GM21576 (cell line): ENCODE data around the gene SNCAIP.
A peak's percentile ranks its signal among the peaks of the same experiment; 100 is the strongest.
"Not testable (repeated sequence)": the region's sequence is repeated elsewhere in the genome, so short reads cannot be mapped to it uniquely, and the experiment has no call there.

Experiments
- ATAC-seq: cut with Tn5 transposase; IDR thresholded peaks from one replicate; pipeline ENCODE4 v1.9.1; 2021; ENCODE audit warnings: mild to moderate bottlenecking, moderate library complexity; ENCODE audit not compliant: unreplicated experiment

SNCAIP gene

DNA sequence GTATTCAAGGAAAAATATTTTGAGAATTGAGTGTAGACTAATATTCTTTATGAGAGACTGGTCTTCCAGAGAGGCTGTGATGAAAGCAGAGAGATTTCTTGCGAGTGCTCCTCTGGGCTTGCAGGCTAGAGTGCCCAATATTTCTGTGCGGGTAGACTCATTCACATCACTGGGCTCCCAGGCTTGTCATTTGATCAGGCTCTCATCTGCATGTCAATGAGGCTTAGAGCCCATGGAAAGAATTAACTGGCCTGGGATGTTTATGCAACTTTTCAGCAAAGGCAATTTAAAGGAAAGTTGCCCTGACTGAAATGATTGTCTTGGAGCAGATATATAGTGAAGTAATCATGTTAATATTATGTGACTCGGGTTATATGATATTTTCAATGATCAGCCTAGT lies 42.3 kb downstream of the SNCAIP start:
- ATAC-seq = no peak

DNA sequence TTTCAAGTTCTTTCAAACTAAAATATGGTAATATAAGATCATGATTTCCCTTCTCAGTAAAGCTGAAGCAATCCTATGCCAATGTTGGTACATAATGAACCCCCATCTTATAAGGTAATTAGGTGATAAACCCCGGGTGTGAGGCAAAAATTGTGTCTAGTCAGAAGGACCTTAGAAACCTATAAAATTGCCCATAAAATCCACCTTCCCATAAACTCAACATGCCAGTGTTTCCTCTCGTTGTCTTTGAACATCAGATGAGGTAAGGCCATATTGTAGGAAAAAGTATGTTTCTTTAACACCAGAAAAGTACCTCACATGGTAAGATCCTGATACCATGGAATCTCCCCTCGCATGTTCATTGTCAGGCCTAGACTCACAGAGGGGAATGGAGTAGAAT lies 43.3 kb downstream of the SNCAIP start:
- no peak for ATAC-seq

DNA sequence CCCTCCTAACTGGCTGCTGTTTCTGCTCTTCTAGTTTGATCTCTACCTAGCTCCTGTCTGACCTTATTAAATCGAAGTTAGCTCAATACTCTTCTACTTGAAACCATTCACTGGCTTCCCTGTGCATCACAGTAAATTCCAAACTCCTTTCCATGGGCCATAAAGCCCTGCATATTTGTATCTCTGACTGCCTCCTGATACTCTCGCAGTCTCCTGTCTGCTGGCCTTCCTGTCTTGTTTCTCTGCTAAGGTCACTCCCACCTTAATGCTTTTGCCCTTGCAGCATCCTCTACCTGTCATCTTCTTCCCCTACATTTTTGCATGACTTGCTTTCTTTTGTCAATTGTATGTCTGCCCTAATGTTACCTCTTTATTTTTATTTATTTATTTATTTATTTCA lies 44.8 kb downstream of the SNCAIP start:
- no peak for ATAC-seq

DNA sequence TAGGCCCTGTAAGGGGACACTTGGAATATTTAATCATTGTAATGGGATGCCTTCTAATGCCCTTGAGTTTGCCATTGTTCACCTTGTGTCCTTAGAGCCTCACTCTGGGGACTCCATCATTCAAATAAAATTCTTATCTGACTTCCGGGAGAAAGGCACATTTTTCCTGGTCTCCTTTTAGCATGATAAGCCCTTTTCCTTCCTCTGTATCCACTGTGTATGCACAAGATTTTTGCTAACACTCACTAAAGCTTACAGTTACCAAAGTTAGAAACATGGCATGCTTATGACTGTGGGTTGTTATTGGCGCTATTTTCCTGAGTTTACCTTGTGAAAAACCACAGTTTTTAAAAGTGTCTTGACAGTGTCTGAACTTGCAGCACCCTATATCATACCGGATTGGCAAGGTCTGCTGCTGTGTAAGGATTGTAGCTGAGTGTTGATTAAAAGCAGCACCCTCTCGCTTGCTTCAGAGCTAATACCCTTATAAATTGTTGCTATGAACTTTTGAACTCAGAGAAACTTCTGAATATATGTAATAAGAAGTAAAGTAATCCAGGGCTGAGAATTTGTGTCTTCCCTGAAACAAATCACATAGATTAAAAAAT lies 46.4 kb downstream of the SNCAIP start:
- ATAC-seq = no peak

DNA sequence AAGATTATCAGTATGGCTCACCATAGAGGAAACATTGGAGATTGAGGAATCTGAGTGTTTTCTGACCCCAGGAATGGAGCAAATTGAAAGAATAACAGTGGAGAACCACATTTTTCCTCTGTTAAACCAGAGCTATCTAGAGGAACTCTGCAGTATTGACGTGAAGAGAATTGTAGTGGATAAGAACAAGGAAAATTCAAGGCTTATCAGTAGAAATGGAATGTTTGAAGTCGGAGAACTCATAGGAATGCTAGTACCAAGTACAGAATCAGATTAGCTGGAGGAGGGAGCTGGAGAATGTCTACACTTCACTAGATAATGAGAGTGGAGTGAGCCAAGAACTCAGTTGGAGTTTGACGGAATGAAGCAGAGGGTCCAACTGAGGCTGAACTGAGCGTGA lies 50.3 kb downstream of the SNCAIP start:
- no peak for ATAC-seq

DNA sequence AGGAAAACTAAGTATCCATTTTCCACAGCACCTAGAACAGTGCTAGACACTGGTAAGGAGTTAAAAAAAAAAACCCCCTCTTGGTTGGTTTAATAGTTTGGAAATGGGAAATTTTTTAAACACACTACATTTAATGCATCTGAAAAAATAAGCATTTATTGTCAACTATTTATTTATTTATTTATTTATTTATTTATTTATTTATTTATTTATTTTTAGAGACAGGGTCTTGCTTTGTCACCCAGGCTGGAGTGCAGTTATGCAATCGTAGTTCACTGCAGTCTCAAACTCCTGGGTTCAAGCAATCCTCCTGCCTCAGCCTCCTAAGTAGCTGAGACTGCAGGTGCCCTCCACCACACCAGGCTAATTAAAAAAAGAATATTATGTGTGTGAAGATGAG lies 51.6 kb downstream of the SNCAIP start:
- ATAC-seq = no peak

DNA sequence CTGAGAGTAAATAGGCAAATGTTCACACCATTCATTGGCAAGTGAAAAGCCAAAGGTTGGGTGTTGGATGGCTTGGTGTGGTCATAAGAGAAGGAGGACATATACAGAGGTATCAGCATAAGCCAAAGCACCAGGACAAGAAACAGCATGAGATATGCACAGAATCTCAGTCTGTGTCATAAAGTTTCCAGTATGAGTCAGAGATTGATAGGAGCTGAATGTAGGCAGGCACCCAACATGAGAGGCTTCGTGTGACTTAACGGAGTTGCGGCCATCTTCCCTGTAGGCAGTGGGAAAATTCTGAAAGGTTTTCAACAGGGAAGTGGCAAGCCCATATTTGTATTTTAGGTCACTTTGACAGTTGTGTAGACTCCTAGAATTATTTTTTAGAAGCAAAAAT lies 54.5 kb downstream of the SNCAIP start:
- ATAC-seq = peak; percentile 53

DNA sequence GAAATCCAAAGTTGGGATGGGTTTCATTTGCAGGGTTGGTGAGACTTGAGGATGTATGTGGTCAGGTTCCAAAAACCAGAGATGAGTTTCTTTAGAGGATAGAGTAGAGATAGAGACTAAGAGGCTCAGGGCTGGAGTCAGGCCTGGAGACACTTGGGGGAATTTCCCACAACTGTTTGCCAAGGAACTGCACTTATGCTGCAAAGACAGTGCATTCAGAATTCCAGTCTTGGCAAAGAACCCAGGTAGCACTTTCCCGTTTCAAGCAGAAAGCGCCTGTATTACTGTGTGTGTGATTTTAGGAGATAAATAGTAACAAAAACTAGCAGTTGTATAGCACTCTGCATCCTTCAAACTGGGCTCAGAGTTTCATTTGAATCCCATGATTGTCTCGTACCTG lies 55.4 kb downstream of the SNCAIP start:
- no peak for ATAC-seq

DNA sequence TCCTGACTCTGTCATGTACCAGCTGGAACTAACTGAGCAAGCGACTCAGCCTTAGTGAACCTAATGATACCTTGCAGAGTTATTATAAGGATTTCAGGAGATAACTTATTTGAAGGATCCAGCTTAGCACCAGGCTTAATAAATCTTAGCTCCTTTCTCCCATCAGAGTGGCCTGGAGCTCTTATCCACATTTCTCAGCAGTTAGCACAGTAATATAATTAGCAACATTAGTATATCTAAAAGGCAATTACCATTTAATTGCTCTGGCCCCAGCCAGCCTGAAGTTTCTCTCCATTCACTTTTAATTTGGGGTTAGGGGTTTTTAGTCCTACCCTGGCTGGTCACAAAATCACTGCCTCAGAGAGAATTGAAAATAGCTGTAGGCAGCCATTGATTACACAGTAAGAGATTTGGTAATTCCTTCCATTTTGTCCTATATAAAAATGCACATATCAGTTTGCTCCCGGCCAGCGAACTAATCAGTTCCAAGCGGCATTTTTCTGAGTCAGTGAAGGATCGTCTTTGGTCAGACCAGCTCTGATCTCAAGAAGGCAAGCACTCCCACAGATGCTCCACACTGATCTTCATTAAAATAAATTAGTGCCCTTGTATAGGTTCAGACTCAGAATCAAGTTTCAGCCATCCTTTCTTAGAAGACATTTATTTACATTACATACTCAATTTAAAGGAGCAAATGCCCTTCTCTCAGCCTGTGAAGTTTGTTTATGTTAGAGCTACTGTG lies 56.6 kb downstream of the SNCAIP start:
- no peak for ATAC-seq

DNA sequence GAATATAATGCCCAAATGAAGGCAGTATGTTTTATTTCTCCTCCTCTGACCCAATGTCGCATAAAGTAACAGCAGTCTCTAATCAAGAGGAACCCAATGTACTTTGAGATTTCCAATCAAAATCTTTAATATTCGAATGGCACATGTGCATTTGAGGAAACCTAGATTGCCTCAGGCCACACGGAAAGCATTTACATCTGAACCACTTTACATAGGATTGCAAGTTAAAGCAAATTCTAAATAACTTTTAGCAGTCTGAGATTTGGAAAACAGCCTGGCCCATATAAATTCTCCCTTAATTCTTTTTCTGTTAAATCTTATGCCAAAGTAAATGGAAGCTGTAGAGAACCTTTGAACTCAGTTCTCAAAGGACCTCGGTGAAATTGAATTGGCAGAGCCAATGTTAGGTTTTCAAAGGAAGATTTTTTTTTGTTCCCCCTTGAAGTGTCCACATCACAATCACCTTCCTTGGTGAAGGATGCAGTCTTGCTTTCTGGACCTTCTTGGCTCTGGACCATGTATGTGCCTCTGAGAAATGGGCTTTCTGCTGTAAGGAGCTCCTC lies 57.3 kb downstream of the SNCAIP start:
- no peak for ATAC-seq

DNA sequence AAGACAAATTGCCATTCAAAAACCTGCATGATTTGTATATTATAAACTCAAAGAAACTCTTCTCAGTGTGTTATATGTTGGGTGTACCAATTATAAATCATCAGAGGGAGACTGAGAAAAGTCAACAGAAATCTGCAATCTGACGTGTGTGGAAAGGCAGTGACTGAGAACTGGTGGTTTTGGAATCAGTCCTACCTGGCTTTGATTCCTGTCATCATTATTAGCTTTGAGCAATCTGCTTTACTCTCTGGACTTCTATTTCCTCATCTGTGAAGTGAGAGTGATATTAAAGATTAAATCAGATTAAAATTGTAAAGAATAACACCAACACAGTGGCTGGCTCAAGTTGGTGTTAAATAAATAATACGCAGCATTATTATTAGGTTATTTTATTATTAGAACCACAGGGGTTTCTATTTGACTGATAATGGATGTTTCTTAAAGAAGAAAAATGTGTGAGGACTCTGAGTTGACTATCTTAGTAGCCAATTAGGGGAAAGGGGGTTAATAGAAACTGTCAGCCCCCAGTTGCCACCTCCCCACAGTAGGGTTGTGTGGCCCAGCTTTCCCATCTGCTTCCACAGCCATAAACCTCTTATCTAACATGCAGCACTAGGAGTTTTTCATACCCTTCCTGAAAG lies 59.6 kb downstream of the SNCAIP start:
- ATAC-seq = no peak

DNA sequence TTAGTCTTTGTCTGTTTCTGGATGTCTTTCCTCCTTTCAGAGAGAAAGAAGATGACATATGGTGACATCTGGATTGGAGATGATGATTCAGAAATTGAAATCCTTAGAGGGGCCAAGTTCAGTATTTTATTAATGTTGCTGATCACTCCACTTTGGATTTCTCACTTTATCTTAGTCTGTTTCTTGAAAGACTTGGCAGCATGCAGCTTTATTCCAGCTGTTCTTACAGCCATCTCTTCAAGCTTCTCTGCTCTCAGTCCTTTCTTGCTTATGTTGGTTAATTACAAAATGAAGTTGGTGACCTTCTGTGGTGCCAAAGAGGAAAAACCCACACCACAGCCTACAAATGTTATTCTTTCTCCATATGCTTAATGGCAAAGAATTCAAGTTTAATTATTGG lies 62.1 kb downstream of the SNCAIP start:
- no peak for ATAC-seq

DNA sequence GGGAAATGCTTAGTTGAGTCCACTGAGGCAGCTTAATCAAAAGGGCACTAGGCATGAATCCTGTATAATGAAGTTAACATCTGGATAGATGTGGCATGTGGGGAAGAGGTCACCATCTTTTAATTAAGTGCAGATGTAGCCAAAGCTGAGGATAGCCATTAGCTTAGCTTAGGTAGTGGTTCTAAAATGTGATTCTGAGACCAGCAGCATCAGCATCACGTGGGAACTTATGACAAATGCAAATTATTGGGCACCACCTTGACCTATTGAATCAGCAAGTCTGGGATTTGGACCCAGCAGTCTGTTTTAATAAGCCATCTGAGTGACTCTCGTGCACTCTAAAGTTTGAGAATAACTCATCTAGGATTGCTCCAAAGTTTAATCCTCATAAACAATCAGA lies 63.8 kb downstream of the SNCAIP start:
- no peak for ATAC-seq

DNA sequence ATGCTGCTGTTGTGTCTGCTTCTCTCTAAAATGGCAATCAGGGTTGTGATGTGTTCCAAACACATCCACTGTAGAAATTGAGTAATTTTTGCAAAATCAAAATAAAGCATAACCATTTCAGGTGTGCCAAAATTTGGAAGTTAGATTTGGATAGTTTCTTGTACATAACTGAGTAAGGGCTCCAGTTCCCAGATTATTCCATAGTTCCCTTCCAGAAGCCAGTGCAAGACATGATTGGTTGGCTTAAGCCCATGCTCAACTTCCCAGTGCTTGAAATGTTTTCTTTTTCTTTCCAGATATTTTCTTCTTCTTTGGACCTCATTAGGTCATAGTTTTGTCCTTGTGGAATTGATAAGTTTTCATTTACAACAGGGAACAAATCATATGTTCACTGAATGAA lies 64.2 kb downstream of the SNCAIP start:
- ATAC-seq = no peak

DNA sequence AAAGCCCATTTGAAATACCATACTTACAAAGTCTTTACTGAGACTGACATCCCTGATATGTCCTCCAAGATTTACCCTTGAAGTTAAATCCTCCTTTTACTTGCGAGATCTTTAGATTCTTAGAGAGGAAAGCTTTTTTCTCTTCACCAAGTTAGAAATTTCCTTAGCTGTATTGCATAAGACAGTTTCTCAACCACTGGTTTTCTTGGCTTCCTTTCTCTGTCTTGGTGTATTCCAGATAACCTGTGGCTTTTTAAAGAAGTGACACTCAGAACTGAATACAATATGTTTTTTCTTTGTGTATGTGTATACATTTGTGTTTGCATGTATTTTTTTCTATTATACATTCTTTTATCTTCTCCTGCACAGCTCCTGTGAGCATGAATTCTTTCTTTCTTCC lies 65.0 kb downstream of the SNCAIP start:
- no peak for ATAC-seq

DNA sequence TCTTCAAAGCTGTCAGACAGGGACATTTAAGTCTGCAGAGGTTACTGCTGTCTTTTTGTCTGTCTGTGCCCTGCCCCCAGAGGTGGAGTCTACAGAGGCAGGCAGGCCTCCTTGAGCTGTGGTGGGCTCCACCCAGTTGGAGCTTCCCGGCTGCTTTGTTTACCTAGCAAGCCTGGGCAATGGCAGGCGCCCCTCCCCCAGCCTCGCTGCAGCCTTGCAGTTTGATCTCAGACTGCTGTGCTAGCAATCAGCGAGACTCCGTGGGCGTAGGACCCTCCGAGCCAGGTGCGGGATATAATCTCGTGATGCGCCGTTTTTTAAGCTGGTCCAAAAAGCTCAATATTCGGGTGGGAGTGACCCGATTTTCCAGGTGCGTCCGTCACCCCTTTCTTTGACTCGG lies 70.9 kb downstream of the SNCAIP start:
- ATAC-seq = not testable (repeated sequence)

DNA sequence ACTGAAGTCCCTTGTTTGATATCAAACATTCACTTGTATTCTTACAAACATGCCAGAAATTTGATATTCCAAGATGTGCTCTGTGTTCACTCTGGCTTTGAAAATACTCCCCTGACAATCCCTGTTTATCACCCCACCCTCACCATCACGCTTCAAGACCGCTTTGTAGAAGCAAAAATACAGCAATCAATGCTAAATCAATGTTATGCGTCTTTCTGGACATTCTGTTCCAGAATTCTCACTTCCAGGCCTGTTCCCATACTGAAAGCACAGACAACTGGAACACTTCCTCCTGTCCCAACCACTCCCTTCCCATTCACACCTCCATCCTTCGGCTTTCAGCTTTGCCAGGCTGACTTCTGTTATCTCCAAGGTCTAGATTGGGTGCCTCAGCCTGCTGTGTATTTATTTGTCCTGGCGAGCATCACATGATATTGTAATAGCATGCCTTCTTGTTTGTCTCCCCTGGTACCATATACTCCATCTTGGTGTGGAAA lies 72.8 kb downstream of the SNCAIP start:
- ATAC-seq = no peak

DNA sequence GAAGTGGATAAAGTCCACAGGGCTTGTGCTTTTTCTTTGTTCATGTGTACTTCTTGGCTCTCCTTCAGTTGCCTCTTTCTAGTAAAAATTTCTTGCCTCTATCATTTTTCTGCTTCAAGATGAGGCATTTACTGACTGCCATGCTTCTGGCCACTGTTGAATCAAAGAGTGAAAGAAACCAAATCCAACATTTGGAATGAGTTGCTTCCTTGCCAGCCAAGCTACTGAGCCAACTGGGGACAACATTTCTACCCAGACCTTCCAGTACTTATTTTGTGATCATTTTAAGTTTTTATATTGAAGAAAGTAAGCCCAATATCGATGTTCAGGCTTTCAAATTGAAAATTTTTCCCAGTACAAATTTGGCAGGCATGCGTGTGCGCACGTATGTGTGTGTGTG lies 73.2 kb downstream of the SNCAIP start:
- ATAC-seq = no peak

DNA sequence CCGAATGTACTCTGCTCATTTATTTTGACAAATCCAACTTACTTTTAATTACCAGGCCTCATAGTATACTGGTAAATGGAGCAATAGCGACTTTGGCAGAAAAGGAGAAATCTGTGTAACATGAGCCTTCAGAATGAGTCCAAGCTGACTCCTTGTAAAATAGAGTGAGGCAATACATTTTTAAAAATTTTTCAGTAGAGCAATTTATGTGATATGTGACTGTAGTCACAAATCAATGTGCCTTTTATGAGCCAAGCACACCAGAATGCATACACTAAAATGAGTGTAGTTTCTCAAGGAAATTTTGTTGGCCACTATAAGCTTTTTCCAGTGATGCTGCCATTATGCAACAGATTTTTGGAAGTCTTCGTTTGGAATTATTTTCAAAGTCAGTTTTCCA lies 73.8 kb downstream of the SNCAIP start:
- ATAC-seq = no peak

DNA sequence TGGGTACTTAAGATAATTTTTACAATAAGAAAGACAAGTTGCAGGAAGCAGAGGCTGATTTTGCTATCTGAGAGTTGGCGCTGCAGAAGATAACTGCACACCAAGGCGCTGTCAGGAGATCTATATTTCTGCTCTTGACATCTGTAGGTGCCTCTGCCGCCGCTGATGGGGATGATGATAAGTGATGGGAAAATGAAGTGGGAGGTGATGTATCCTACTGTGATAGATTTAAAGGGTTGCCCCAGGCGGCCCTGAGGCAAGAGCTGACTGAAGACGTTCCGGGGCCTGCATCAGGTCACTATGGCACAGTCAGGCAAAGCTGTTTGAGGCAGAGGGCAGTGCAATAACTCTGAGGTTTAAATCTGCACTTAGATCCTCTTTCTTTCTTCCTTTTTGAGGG lies 78.1 kb downstream of the SNCAIP start:
- no peak for ATAC-seq

DNA sequence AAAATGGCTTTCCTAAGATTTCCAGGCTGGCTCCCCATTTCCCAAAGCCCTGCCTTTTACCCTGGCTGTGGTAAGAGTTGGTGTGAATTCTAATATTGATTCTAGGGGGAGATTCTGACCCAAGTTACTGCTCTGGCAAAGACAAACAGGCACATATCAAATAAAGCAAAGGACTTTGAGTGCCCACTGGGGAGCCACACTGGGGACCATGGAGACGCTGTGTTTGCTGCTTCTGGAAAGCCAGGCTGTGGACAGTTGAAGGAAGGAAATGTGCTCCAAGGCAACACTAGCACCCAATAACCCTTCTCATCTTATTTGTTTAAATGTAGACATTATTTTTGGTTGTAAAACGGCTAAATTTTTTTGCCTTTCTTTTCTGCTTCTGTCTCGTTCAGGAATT lies 78.7 kb downstream of the SNCAIP start:
- no peak for ATAC-seq

DNA sequence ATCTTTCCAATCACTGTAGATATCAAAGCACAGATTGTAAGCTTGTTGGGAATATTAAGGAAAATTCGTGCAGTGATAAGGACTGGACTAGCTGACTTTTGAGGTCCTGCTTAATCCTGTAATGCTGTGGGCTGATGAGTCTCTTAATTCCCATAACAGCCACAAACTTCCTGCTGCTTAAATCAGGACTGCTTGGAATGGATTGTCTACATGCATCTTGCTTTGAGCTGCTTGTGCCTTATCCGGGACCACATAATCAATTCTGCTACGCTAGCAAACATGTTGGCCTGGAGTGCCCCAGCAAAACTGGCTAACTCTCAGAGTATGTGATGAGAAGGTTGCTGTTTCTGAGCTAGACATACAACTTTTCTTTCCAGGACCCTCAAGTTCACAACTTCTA lies 79.6 kb downstream of the SNCAIP start:
- no peak for ATAC-seq
